Fibroblast of upper back skin (primary cell): Measurements from ENCODE around the gene PRSS1.
"Not testable (repeated sequence)": the region's sequence is repeated elsewhere in the genome, so short reads cannot be mapped to it uniquely, and the experiment has no call there.

Experiments
- DNase-seq: peaks from one replicate; pipeline ENCODE4 v3.0.0-alpha.2; 2013

PRSS1 gene

GRCh38 chr7:142773937-142774744 is 24.9 kb downstream of the PRSS1 start:
- no peak for DNase-seq

GRCh38 chr7:142774826-142775225 is 25.6 kb downstream of the PRSS1 start:
- DNase-seq: peak; percentile 44

- DNase-seq: not testable (repeated sequence)
Observed at GRCh38 chr7:142775351-142776115, 26.3 kb downstream of the PRSS1 start.

- peak; percentile 30 for DNase-seq
Observed at GRCh38 chr7:142776206-142776844, 27.1 kb downstream of the PRSS1 start.

- not testable (repeated sequence) for DNase-seq
Observed at GRCh38 chr7:142776845-142777225, 27.6 kb downstream of the PRSS1 start.

- DNase-seq: no peak
Observed at GRCh38 chr7:142777318-142777717, 28.0 kb downstream of the PRSS1 start.

GRCh38 chr7:142782922-142783900 is 33.9 kb downstream of the PRSS1 start:
- DNase-seq: peak; percentile 91

- DNase-seq: no peak
Observed at GRCh38 chr7:142784096-142784495, 34.8 kb downstream of the PRSS1 start.

GRCh38 chr7:142784716-142785115 is 35.4 kb downstream of the PRSS1 start:
- no peak for DNase-seq

GRCh38 chr7:142785841-142786250 is 36.6 kb downstream of the PRSS1 start:
- DNase-seq: no peak

GRCh38 chr7:142787034-142787768 is 37.9 kb downstream of the PRSS1 start:
- no peak for DNase-seq

GRCh38 chr7:142787783-142788182 is 38.5 kb downstream of the PRSS1 start:
- DNase-seq: no peak

- DNase-seq: no peak
Observed at GRCh38 chr7:142788303-142789289, 39.3 kb downstream of the PRSS1 start.

GRCh38 chr7:142789441-142789840 is 40.2 kb downstream of the PRSS1 start:
- no peak for DNase-seq

GRCh38 chr7:142790056-142790455 is 40.8 kb downstream of the PRSS1 start:
- no peak for DNase-seq

- no peak for DNase-seq
Observed at GRCh38 chr7:142790555-142790954, 41.3 kb downstream of the PRSS1 start.

GRCh38 chr7:142791502-142791901 is 42.2 kb downstream of the PRSS1 start:
- no peak for DNase-seq

- no peak for DNase-seq
Observed at GRCh38 chr7:142792129-142792528, 42.9 kb downstream of the PRSS1 start.

GRCh38 chr7:142792593-142792992 is 43.3 kb downstream of the PRSS1 start:
- no peak for DNase-seq

GRCh38 chr7:142793156-142793555 is 43.9 kb downstream of the PRSS1 start:
- DNase-seq: no peak
